ENCODE results near the gene FIZ1.

The FIZ1 gene

GRCh38 chr19:55617426-55617825 is 18.1 kb upstream of the FIZ1 start:
- peaks cover 32% of the 10 kb centered on the region for H3K36me3 Mint-ChIP-seq (ENCODE audit: low read depth)
- no peaks in the 10 kb centered on the region for H3K27me3 Mint-ChIP-seq (ENCODE audit: low read depth)
- H3K9me3 Mint-ChIP-seq, result no peaks in the 10 kb centered on the region
- no peaks in the 10 kb centered on the region for H3K4me1 Mint-ChIP-seq
- no peak overlapping the region for H3K4me3 Mint-ChIP-seq
- no peak for TF ChIP-seq CTCF (IDR thresholded peaks at IDR 0.05; ENCODE audit: unreplicated experiment in 3 of 3)
- H3K27ac Mint-ChIP-seq, result no peak overlapping the region

GRCh38 chr19:55616395-55616875 is 17.1 kb upstream of the FIZ1 start:
- H3K36me3 Mint-ChIP-seq (ENCODE audit: low read depth), result peaks cover 41% of the 10 kb centered on the region
- H3K27ac Mint-ChIP-seq, result no peak overlapping the region
- H3K9me3 Mint-ChIP-seq, result no peaks in the 10 kb centered on the region
- H3K4me1 Mint-ChIP-seq, result no peaks in the 10 kb centered on the region
- no peak overlapping the region for H3K4me3 Mint-ChIP-seq
- TF ChIP-seq CTCF (IDR thresholded peaks at IDR 0.05; ENCODE audit: unreplicated experiment in 3 of 3), result no peak
- no peaks in the 10 kb centered on the region for H3K27me3 Mint-ChIP-seq (ENCODE audit: low read depth)

GRCh38 chr19:55615543-55616394 is 16.5 kb upstream of the FIZ1 start:
- Mint-ChIP-seq H3K9me3 (no peaks in the 10 kb centered on the region), H3K27me3 (ENCODE audit: low read depth) (no peaks in the 10 kb centered on the region), H3K4me1 (no peaks in the 10 kb centered on the region), H3K27ac (no peak overlapping the region), H3K36me3 (ENCODE audit: low read depth) (peaks cover 45% of the 10 kb centered on the region), H3K4me3 (no peak overlapping the region)
- no peak for TF ChIP-seq CTCF (IDR thresholded peaks at IDR 0.05; ENCODE audit: unreplicated experiment in 3 of 3)

- peaks cover 44% of the 10 kb centered on the region for H3K36me3 Mint-ChIP-seq (ENCODE audit: low read depth)
- no peak for TF ChIP-seq CTCF (IDR thresholded peaks at IDR 0.05; ENCODE audit: unreplicated experiment in 3 of 3)
- no peaks in the 10 kb centered on the region for H3K4me1 Mint-ChIP-seq
- no peaks in the 10 kb centered on the region for H3K9me3 Mint-ChIP-seq
- H3K27ac Mint-ChIP-seq, result no peak overlapping the region
- no peak overlapping the region for H3K4me3 Mint-ChIP-seq
- H3K27me3 Mint-ChIP-seq (ENCODE audit: low read depth), result no peaks in the 10 kb centered on the region
Measured at GRCh38 chr19:55614711-55615542, 15.6 kb upstream of the FIZ1 start.

- no peaks in the 10 kb centered on the region for H3K27me3 Mint-ChIP-seq (ENCODE audit: low read depth)
- peaks cover 52% of the 10 kb centered on the region for H3K36me3 Mint-ChIP-seq (ENCODE audit: low read depth)
- no peak overlapping the region for H3K4me3 Mint-ChIP-seq
- TF ChIP-seq CTCF (IDR thresholded peaks at IDR 0.05; ENCODE audit: unreplicated experiment in 3 of 3), result no peak
- H3K27ac Mint-ChIP-seq, result no peak overlapping the region
- no peaks in the 10 kb centered on the region for H3K4me1 Mint-ChIP-seq
- no peaks in the 10 kb centered on the region for H3K9me3 Mint-ChIP-seq
Measured at GRCh38 chr19:55613930-55614710, 14.8 kb upstream of the FIZ1 start.
